ENCODE results near the gene HNMT. TPM values are rescaled to one million over a fixed set of nuclear protein-coding genes. Genes with fewer than 3 reads are reported as not detected.

Gene HNMT
- total RNA-seq, 2 experiments from 2014 or later = 0.78 TPM; not detected in 1

DNA sequence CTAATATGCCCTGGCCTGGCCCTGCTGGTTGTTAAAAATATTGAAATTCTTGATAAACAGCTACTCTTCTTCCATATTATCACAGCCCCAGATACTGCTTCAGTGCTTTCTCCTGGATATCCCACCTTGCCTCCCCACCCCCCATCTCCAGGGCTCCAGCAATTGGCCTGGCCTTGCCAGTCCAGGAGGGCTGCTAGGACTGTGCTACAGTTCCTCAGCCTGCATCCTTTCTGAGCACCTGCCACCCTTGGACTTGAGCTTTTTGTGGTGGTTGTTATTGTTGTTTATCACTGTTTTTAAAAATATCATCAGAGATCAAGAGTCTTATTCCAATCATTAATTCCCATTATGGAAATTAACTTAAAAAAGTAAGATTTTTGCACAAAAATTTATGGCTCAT lies 13.5 kb downstream of the HNMT start:
- TF ChIP-seq, protein P1, sequence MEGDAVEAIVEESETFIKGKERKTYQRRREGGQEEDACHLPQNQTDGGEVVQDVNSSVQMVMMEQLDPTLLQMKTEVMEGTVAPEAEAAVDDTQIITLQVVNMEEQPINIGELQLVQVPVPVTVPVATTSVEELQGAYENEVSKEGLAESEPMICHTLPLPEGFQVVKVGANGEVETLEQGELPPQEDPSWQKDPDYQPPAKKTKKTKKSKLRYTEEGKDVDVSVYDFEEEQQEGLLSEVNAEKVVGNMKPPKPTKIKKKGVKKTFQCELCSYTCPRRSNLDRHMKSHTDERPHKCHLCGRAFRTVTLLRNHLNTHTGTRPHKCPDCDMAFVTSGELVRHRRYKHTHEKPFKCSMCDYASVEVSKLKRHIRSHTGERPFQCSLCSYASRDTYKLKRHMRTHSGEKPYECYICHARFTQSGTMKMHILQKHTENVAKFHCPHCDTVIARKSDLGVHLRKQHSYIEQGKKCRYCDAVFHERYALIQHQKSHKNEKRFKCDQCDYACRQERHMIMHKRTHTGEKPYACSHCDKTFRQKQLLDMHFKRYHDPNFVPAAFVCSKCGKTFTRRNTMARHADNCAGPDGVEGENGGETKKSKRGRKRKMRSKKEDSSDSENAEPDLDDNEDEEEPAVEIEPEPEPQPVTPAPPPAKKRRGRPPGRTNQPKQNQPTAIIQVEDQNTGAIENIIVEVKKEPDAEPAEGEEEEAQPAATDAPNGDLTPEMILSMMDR (IDR thresholded peaks at IDR 0.05) = no peak
- no peak overlapping the region for H3K4me3 ChIP-seq (ENCODE audit: low read length)
- H3K27ac ChIP-seq (ENCODE audit: low read depth in 1 of 2, low read length in 2 of 2) = no peak overlapping the region
- no peaks in the 10 kb centered on the region for H3K36me3 ChIP-seq (ENCODE audit: insufficient read depth, low read length)
- CTCF ChIA-PET = no interaction called here
- H3K4me1 ChIP-seq (ENCODE audit: insufficient read depth, low read length) = no peaks in the 10 kb centered on the region
- H3K27ac Mint-ChIP-seq = no peak overlapping the region
- intact Hi-C loops (cut with DNase I, micrococcal nuclease) = no loop called here
- POLR2A ChIA-PET = no interaction called here
- peaks cover 0 to 3% of the 10 kb centered on the region in 2 experiments for H3K9me3 ChIP-seq (ENCODE audit: control insufficient read depth in 1 of 2, insufficient read depth in 1 of 2, low read length in 2 of 2)
- H3K27me3 Mint-ChIP-seq = peaks cover 3% of the 10 kb centered on the region
- H3K4me1 Mint-ChIP-seq (ENCODE audit: low read depth) = no peaks in the 10 kb centered on the region
- no peaks in the 10 kb centered on the region for H3K36me3 Mint-ChIP-seq (ENCODE audit: low read depth)
- no peaks in the 10 kb centered on the region for H3K27me3 ChIP-seq (ENCODE audit: control insufficient read depth in 1 of 2, insufficient read depth in 2 of 2, low read length in 2 of 2)
- no peaks in the 10 kb centered on the region for H3K9me3 Mint-ChIP-seq
- ATAC-seq (ENCODE audit: poor library complexity) = no peak
- no peak overlapping the region for H3K4me3 Mint-ChIP-seq
- no peak for DNase-seq

DNA sequence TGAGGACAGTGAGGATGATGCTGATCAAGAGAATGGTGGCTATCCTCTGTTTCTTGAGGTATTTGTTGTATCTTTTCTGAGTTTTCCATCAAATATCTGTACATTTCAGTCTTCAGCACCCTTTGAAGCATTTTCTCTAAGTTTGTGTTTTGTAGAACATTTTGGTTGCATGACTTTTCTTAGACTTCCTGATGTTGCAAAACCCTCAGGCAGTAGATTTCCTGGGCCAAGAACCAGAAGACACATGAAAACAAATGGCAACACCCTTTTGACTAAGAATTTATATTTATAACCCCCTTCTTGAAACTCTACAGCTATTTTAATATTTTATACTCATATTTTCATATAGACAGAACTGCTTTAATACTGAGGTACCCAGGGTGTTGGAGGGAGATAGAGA lies 16.2 kb downstream of the HNMT start:
- ATAC-seq (ENCODE audit: poor library complexity) (no peak), DNase-seq (no peak)
- intact Hi-C loops (cut with DNase I, micrococcal nuclease) = no loop called here
- Mint-ChIP-seq H3K4me1 (ENCODE audit: low read depth) (no peaks in the 10 kb centered on the region), H3K27me3 (peaks cover 3% of the 10 kb centered on the region), H3K9me3 (no peaks in the 10 kb centered on the region), H3K27ac (no peak overlapping the region), H3K4me3 (no peak overlapping the region), H3K36me3 (ENCODE audit: low read depth) (no peaks in the 10 kb centered on the region)
- TF ChIP-seq, protein P1 (IDR thresholded peaks at IDR 0.05) = no peak
- Histone ChIP-seq H3K4me3 (ENCODE audit: low read length) (no peak overlapping the region), H3K9me3 (ENCODE audit: control insufficient read depth in 1 of 2, insufficient read depth in 1 of 2, low read length in 2 of 2) (peaks cover 0 to 3% of the 10 kb centered on the region in 2 experiments), H3K4me1 (ENCODE audit: insufficient read depth, low read length) (no peaks in the 10 kb centered on the region), H3K27ac (ENCODE audit: low read depth in 1 of 2, low read length in 2 of 2) (no peak overlapping the region), H3K27me3 (ENCODE audit: control insufficient read depth in 1 of 2, insufficient read depth in 2 of 2, low read length in 2 of 2) (no peaks in the 10 kb centered on the region), H3K36me3 (ENCODE audit: insufficient read depth, low read length) (no peaks in the 10 kb centered on the region)
- POLR2A ChIA-PET = no interaction called here
- CTCF ChIA-PET = no interaction called here

- Mint-ChIP-seq H3K27ac (no peak overlapping the region), H3K9me3 (no peaks in the 10 kb centered on the region), H3K27me3 (peaks cover 3% of the 10 kb centered on the region), H3K4me3 (no peak overlapping the region), H3K4me1 (ENCODE audit: low read depth) (no peaks in the 10 kb centered on the region), H3K36me3 (ENCODE audit: low read depth) (no peaks in the 10 kb centered on the region)
- Histone ChIP-seq H3K27ac (ENCODE audit: low read depth in 1 of 2, low read length in 2 of 2) (no peak overlapping the region), H3K36me3 (ENCODE audit: insufficient read depth, low read length) (no peaks in the 10 kb centered on the region), H3K4me1 (ENCODE audit: insufficient read depth, low read length) (no peaks in the 10 kb centered on the region), H3K9me3 (ENCODE audit: control insufficient read depth in 1 of 2, insufficient read depth in 1 of 2, low read length in 2 of 2) (peaks cover 0 to 3% of the 10 kb centered on the region in 2 experiments), H3K4me3 (ENCODE audit: low read length) (no peak overlapping the region), H3K27me3 (ENCODE audit: control insufficient read depth in 1 of 2, insufficient read depth in 2 of 2, low read length in 2 of 2) (no peaks in the 10 kb centered on the region)
- DNase-seq (no peak), ATAC-seq (ENCODE audit: poor library complexity) (no peak)
- TF ChIP-seq, protein P1 (IDR thresholded peaks at IDR 0.05) = no peak
- intact Hi-C loops (cut with DNase I, micrococcal nuclease) = no loop called here
- ChIA-PET POLR2A (no interaction called here), CTCF (no interaction called here)
Measured at GRCh38 chr2:137981112-137981656, 16.9 kb downstream of the HNMT start.
